OCI-LY7 (cell line): ENCODE measurements around the gene KRTAP20-2. TPM values are rescaled to one million over a fixed set of nuclear protein-coding genes. Genes with fewer than 3 reads are reported as not detected.

Source experiments
- BruUV-seq: library from RNA; stranded (reverse); fragments of 400-500 nt; replicated peaks from 2 replicates; lab custom pipeline; 2021; lab: Mats Ljungman, UMichigan
- CTCF ChIA-PET: fragments of 300-600 bp; sonication (Branson Sonifier 250); formaldehyde crosslinking; loops from one replicate; lab custom pipeline; 2022; ENCODE audit warnings: antibody characterized with exemption; ENCODE audit not compliant: unreplicated experiment; lab: Charles Lee
- POLR2A ChIA-PET: fragments of 300-600 bp; sonication (Branson Sonifier 250); formaldehyde crosslinking; loops from one replicate; lab custom pipeline; 2022; ENCODE audit warnings: antibody characterized with exemption; lab: Charles Lee
- DNase-seq: peaks from one replicate; pipeline ENCODE4 v3.0.0-alpha.2; 2015; ENCODE audit warnings: low spot score
- H2AFZ ChIP-seq: fragments of 200-600 bp; sonication (generic), shearing (Covaris generic); 2 replicates; pipeline ENCODE4 v1.6.1; 2014; ENCODE audit warnings: mild to moderate bottlenecking, antibody characterized with exemption, low read length, moderate library complexity
- H3K27ac ChIP-seq: fragments of 200-600 bp; sonication (generic); 2 replicates; pipeline ENCODE4 v1.5.1; 2014; ENCODE audit warnings: mixed run types, low read depth, mild to moderate bottlenecking, moderate library complexity, low read length, inconsistent platforms; ENCODE audit not compliant: poor library complexity, severe bottlenecking
- H3K36me3 ChIP-seq: fragments of 200-600 bp; sonication (generic); 2 replicates; pipeline ENCODE4 v1.6.1; 2014; ENCODE audit warnings: mild to moderate bottlenecking, antibody characterized with exemption, low read length, moderate library complexity, mixed read lengths; ENCODE audit not compliant: insufficient read depth
- H3K4me1 ChIP-seq: fragments of 200-600 bp; sonication (generic); 2 replicates; pipeline ENCODE4 v1.5.1; 2014; ENCODE audit warnings: mild to moderate bottlenecking, low read length; ENCODE audit not compliant: insufficient read depth, poor library complexity, severe bottlenecking
- H3K4me2 ChIP-seq: fragments of 200-600 bp; sonication (generic); 2 replicates; pipeline ENCODE4 v1.6.1; 2014; ENCODE audit warnings: mild to moderate bottlenecking, low read length
- H3K4me3 ChIP-seq: fragments of 200-600 bp; sonication (generic); 2 replicates; pipeline ENCODE4 v1.5.1; 2014; ENCODE audit warnings: mild to moderate bottlenecking, low read depth, low read length; ENCODE audit not compliant: poor library complexity, severe bottlenecking
- H3K79me2 ChIP-seq: fragments of 200-600 bp; sonication (generic); 2 replicates; pipeline ENCODE4 v1.6.1; 2016; ENCODE audit warnings: low read depth, mild to moderate bottlenecking, low read length, moderate library complexity, mixed read lengths; ENCODE audit not compliant: insufficient read depth
- H3K9me2 ChIP-seq: fragments of 200-600 bp; sonication (generic); 2 replicates; pipeline ENCODE4 v1.6.1; 2016; ENCODE audit warnings: mild to moderate bottlenecking, low read length, mixed read lengths; ENCODE audit not compliant: insufficient read depth
- H3K9me3 ChIP-seq: fragments of 200-600 bp; sonication (generic); 2 replicates; pipeline ENCODE4 v1.6.1; 2014; ENCODE audit warnings: mild to moderate bottlenecking, mixed run types, low read length, mixed read lengths
- H4K20me1 ChIP-seq: fragments of 200-600 bp; sonication (generic); 2 replicates; pipeline ENCODE4 v1.6.1; 2014; ENCODE audit warnings: mild to moderate bottlenecking, antibody characterized with exemption, low read length, moderate library complexity, mixed read lengths; ENCODE audit not compliant: insufficient read depth
- EZH2phosphoT487 ChIP-seq: fragments of 200-600 bp; sonication (generic); IDR thresholded peaks from 2 replicates; pipeline ENCODE4 v1.6.1; 2018; ENCODE audit warnings: low read depth, borderline replicate concordance, mild to moderate bottlenecking, mixed run types, antibody characterized with exemption, low read length, moderate library complexity, mixed read lengths
- intact Hi-C: fragments of 100-400 bp; cut with micrococcal nuclease; formaldehyde crosslinking; loops from one replicate; pipeline ENCODE4 v1.10.0; 2022; ENCODE audit not compliant: unreplicated experiment
- total RNA-seq, 2 experiments: library from RNA; depleted of rRNA in 1 of 2; stranded (reverse); fragments of >200 nt in 1 of 2; shearing (Covaris generic) in 1 of 2; gene quantifications; 2 replicates each; pipeline ENCODE4 v1.2.3, GENCODE V29; 2014 to 2022
- TF ChIP-seq, protein P1 (sequence below): fragments of 200-600 bp; sonication (generic); conservative IDR thresholded peaks from 2 replicates; pipeline ENCODE4 v1.5.1; 2014; ENCODE audit warnings: mild to moderate bottlenecking, antibody characterized with exemption, low read length, moderate library complexity, mixed read lengths

KRTAP20-2 gene
- total RNA-seq, 2 experiments from 2014 or later = not detected

DNA sequence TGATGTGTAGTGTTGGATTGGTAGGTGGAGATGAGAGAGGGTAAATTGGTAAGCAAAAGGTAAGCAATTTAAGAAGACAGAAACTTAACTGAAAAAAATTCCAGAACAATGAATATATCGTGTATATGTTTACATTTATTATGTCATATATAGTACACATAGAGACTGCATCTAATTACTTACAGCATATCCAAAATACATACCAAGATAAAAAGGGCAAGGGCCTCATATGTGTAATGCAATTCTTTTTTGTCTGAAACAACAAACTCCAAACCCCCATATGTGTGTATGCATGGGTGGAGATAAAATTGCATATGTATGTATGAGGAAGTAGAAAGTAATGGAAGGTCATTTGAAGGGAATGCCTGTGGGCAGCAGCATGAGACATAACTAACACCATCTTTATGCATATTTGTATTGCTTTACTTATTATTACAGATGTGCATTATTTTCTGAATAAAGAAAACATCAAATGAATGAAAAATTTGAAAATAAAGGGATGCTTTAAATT is 12.0 kb downstream of the KRTAP20-2 start:
- Histone ChIP-seq H3K36me3 (no peaks in the 10 kb centered on the region), H3K9me3 (no peaks in the 10 kb centered on the region), H3K4me3 (no peak overlapping the region), H2AFZ (no peak overlapping the region), H3K4me2 (no peak overlapping the region), H3K4me1 (no peaks in the 10 kb centered on the region), H3K27ac (no peak overlapping the region), H4K20me1 (no peaks in the 10 kb centered on the region), H3K9me2 (no peaks in the 10 kb centered on the region), H3K79me2 (no peaks in the 10 kb centered on the region)
- ChIA-PET POLR2A (interaction anchor here (0.7 kb wide), 2 partner anchors 386 to 1367 kb away, joined by 3 to 4 read pairs; no protein-coding TSS in a partner anchor), CTCF (no interaction called here)
- no peak for DNase-seq
- no TSS peak for BruUV-seq
- intact Hi-C loops = no loop called here
- TF ChIP-seq EZH2phosphoT487 = no peak
- TF ChIP-seq, protein P1, sequence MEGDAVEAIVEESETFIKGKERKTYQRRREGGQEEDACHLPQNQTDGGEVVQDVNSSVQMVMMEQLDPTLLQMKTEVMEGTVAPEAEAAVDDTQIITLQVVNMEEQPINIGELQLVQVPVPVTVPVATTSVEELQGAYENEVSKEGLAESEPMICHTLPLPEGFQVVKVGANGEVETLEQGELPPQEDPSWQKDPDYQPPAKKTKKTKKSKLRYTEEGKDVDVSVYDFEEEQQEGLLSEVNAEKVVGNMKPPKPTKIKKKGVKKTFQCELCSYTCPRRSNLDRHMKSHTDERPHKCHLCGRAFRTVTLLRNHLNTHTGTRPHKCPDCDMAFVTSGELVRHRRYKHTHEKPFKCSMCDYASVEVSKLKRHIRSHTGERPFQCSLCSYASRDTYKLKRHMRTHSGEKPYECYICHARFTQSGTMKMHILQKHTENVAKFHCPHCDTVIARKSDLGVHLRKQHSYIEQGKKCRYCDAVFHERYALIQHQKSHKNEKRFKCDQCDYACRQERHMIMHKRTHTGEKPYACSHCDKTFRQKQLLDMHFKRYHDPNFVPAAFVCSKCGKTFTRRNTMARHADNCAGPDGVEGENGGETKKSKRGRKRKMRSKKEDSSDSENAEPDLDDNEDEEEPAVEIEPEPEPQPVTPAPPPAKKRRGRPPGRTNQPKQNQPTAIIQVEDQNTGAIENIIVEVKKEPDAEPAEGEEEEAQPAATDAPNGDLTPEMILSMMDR = no peak

DNA sequence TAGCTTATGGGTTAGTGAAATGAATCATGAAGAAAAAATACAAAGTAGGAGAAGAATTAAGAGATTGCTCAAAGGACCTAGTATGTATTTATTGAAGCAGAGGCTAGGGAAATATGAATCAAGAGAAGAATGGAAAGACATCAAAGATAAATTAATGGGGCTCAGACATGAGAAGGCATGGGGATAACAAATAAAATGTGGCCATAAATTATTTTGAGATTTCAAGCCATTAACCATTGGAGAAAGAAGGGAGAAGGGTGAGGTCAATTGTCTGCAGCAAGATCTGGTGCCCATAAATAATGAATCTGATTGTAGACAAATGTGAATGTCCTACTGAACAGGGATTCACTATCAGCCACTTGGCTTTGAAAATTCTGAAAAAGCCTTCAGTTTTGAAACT is 17.9 kb downstream of the KRTAP20-2 start:
- Histone ChIP-seq H3K4me1 (no peaks in the 10 kb centered on the region), H4K20me1 (no peaks in the 10 kb centered on the region), H3K9me3 (no peaks in the 10 kb centered on the region), H3K4me2 (no peak overlapping the region), H3K36me3 (no peaks in the 10 kb centered on the region), H3K4me3 (no peak overlapping the region), H2AFZ (no peak overlapping the region), H3K27ac (no peak overlapping the region), H3K9me2 (no peaks in the 10 kb centered on the region), H3K79me2 (no peaks in the 10 kb centered on the region)
- ChIA-PET POLR2A (interaction anchor here (0.6 kb wide), 1 partner anchor 882 kb away, joined by 3 read pairs; no protein-coding TSS in a partner anchor), CTCF (no interaction called here)
- intact Hi-C loops = no loop called here
- no TSS peak for BruUV-seq
- TF ChIP-seq EZH2phosphoT487 = no peak
- TF ChIP-seq, protein P1 = no peak
- DNase-seq = no peak

DNA sequence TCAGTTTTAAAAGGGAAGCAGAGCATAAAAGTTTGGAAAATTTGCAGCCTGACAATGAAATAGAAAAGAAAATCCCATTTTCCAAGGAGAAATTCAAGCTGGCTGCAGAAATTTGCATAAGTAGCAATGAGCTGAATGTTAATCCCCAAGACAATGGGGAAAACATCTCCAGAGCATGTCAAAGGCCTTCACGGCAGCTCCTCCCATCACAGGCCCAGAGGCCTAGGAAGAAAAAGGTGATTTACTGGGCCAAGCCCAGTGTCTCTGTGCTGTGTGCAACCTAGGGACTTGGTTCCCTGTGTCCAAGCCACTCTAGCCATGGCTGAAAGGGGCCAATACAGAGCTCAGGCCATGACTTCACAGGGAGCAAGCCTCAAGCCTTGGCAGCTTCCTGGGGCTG is 33.8 kb downstream of the KRTAP20-2 start:
- no peaks in the 10 kb centered on the region for H3K79me2 ChIP-seq
- BruUV-seq = no TSS peak
- no peak overlapping the region for H2AFZ ChIP-seq
- no peak for DNase-seq
- H3K4me3 ChIP-seq = no peak overlapping the region
- ChIA-PET POLR2A (interaction anchor here (0.7 kb wide), 1 partner anchor 163 kb away, joined by 3 read pairs; no protein-coding TSS in a partner anchor), CTCF (no interaction called here)
- intact Hi-C loops = no loop called here
- no peaks in the 10 kb centered on the region for H3K36me3 ChIP-seq
- H3K4me1 ChIP-seq = no peaks in the 10 kb centered on the region
- no peaks in the 10 kb centered on the region for H4K20me1 ChIP-seq
- no peak overlapping the region for H3K27ac ChIP-seq
- H3K9me3 ChIP-seq = no peaks in the 10 kb centered on the region
- no peaks in the 10 kb centered on the region for H3K9me2 ChIP-seq
- no peak overlapping the region for H3K4me2 ChIP-seq
- no peak for TF ChIP-seq EZH2phosphoT487
- TF ChIP-seq, protein P1 = no peak
